Left forelimb (tissue), 1 donor: ENCODE results near the gene VTI1A.

Experiments used
- DNase-seq: peaks from one replicate; pipeline ENCODE4 v3.0.0-alpha.2; 2018; ENCODE audit warnings: low spot score

VTI1A gene

DNA sequence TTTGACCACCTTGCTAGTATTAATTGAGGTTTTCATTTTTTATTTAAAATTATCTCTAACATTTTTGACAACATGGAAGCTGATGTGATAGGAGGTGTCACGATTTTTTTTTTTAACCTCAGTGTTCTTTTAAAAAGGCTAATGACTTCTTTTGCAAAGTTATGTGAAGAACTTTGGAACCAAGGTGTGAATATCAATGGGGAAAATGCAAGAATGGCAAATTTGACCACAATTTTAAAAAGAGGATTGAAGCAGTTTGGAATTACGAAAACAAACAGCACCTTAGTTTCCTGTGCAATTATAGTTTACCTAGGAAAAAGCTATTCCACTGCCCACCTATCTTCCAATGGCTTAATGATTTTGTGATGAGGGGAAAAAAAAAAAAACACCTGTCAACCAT is 232.4 kb downstream of the VTI1A start:
- DNase-seq = no peak

DNA sequence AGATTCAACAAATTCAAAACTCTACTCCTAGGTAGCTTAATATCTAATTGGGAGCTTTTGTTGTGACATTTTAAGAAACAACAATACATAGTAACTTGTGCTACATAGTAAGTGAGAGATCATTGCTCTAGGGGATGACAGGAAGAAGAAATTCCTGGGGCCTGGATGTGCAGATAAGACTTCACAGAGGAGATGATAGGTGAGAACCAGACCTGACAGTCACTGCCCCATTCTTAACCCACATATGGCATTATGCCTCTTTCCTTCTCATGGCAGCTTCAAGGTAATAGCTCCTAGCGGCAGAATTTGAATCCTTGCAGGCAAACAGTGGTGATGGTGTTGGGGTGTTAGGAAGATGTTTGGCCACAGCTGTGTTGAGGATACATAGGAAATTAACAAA is 233.6 kb downstream of the VTI1A start:
- no peak for DNase-seq

DNA sequence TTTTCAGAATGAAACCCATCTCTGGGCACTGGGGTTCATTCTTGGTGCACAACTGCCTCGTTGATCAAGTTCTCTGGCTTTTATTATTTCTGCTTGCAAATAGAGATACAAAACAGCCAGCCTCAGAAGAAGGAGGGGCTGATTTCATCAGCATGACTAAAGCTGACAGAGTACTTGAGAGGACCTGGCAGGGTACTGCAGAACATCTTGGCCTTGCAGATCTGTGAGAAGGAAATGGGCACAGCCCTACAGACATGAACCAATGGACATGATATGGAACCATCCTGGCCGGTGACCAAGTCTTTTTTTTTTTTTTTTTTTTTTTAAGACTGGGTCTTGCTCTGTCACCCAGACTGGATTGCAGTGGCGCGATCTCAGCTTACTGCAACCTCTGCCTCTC is 240.6 kb downstream of the VTI1A start:
- DNase-seq = no peak

DNA sequence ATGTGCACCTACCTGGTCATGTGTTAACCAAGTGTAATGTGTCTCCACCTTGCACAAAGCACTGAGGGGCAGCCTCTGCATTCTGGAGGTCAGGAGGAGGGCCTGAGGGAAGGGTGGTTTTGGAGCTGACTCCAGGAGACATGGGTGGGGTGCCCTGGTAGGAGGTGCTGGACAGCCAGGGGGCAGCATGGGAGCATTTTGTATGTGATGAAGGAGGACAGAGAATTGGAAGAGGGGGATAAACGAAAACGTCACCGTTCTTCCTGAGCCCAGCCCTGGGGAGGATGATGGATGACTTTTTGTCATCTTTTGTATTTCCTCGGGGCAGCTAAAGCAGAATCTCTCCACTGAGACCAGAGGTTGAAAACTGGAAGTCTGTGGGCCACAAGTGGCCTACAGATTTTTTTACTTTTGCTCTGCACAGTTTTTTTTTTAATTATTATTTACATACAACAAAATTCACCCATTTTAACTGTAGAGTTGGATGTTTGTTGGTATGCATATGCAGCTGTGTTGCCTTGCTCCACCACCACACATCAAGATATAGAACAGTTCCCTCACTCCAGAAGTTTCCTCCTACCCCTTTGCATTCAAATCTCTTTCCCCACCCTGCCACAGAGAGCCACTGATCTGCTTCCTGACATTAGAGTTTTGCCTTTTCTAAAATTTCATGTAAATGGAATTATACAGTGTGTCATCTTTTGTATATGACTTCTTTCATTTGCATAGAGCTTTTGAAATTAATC is 242.5 kb downstream of the VTI1A start:
- no peak for DNase-seq

DNA sequence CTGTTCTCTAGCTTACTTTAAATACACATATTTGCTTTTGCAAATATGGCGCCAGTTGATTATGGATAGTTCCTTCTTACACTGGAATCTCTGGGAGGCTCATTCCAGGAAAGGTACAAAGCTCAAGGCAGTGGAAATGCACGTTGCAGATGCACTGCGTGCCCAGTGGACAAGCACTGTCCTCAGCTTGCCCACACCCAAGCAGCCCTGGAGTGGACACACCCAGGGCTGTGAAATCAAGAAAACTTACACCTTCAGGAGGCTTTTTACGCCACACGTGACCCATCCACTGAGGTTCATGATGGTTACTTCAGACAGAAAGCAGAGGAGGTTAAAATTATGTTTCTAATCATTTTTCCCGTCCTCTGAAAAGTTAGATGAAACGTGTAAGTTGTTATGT is 248.5 kb downstream of the VTI1A start:
- DNase-seq = no peak

DNA sequence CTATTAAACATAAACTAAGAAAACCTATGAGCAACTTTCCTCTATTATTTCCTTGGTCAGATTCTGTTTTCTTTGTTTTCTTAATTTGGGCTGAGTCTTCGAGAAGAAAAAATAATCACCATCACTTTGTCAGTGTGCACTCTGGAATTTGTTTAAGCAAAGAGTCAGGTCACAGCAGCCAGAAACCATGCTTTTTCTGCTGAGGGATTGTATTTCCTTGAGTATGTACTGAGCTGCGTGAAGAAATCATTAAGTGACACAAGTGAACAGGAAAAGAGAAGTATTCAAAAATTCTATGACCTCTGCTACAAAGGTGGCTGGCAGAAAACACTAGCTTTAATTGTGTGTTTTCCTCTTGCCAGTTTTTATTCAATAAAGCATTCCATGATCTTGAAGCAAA is 249.6 kb downstream of the VTI1A start:
- DNase-seq = no peak

DNA sequence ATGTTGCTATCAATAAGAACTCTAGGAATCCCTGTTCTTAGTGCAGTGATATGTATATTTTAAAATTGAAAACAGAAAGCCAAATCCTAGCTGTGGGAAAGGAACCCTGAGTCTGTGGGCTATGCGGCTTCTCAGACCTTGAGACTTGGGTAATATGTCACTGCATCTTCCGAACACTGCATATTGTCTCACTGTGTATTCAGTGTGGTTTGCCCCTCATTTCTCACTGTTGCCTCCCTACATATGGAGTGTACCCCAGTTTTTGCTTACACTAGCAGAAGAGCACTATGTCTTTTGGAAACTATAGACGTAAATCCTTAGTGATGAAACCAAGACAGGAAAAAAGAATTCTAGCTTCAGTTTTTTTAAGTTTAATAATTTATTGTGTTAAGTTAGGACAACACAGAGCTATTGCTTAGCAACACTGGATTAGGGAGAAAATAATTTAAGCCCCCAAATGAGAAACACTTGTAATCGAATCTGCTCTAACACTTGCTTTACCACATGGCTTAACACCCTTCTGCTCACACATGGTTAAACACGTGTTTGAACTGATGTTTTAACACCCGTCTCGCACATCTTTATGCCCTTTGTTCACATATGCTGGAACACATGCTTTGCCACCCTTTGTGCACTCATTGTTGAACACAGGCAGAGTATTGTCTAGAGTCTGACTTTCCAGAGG is 251.3 kb downstream of the VTI1A start:
- no peak for DNase-seq

DNA sequence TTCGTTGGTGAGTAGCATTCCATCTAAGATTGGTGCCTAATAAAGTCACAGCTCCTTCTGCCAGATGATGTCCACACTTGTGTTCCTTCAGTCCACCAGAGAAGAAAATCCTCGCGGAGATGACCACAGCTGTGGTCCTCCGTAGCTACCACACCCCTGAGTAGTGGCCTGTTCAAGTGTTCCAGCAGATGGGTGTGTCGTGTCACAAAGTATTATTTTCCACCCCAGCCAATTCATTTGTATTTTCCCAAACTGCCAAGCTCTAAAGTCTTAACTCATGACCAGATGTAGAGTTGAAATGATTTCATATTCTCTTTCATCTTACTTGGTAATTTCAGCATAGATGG is 251.8 kb downstream of the VTI1A start:
- DNase-seq = no peak

DNA sequence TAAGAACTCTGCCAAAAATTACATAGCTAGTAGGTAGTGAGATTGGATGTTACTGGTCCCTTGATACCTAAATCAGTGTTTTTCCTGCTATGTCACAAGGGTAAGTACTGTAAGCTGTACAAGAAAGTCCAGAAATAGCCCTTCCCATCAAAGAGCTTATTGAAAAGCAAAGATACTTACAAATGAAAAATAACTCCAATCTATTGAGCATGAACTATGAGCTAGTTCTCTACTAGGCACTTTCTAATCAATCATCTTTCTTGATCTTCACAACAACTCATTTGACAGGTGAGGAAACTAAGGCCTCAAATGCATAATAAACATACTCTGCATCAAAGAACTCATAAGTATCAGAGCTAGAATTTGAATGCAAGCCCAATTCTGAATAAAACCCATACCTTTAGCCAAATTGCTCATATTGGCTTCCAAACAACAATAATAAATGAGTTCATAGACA is 253.2 kb downstream of the VTI1A start:
- no peak for DNase-seq

DNA sequence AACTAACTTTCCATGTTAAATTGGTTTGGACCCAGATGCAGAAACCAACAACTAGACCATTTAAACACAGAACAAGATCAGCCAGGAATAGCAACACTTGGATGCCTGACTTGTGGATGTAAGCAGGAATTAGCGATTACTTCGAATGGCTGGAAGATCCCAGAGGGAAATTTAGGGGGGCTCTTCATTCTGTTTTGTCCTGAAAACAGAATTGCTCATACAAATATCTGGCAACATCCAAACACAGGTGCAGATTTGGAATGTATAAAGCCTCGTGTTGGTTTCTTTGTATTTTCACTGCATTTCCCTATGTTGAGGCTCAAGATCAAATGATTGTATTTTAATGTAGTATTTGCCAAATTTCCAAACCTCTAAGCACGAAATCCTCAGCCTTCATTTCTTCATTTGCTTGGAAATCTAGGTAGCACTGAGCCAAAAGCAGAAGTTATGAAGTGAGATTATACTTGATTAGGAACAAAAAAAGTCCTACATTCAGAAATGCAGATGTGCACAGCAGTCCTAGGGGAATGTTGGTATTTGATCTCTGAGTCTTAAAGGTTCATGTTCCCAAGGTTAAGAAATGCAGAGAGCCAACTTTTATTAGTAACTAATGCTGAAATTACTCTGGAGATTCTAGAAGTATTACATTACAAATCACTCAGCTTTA is 254.3 kb downstream of the VTI1A start:
- no peak for DNase-seq

DNA sequence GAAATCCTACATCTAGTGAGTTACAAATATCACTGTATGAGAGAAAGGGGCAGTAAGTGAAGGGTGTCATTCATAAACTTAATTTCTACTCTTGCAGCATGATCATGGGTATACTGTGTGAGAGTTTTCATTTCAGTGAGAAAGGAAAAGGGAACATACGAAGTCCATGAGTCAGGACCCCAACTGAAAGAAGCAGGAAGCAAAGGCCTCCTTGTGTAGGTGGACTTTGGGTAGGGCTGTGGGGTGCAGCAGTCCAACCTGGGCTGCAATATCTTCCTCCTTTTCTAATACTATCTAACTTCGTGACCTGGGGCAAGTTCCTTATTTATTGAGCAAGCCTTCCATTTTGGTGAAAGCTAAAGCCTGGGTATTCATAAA is 254.9 kb downstream of the VTI1A start:
- no peak for DNase-seq

DNA sequence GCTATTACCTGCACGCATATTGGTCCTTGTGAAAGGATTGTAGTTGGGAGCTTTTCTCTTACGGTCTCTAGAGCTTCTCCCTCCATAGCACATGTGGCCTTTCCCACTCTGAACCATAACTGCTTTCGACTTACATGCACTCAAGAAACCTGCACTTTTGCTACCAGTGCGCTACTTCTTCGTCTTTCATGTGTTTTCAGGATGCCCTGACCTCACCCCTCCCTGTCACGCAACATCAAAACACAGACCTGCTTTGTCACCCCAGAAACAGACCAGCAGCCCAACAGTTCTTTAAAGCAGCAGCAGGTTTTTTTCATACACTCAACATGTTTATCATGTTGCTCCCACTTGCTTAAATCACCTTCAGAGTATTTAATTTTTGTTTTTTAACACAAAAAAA is 259.6 kb downstream of the VTI1A start:
- DNase-seq = no peak

DNA sequence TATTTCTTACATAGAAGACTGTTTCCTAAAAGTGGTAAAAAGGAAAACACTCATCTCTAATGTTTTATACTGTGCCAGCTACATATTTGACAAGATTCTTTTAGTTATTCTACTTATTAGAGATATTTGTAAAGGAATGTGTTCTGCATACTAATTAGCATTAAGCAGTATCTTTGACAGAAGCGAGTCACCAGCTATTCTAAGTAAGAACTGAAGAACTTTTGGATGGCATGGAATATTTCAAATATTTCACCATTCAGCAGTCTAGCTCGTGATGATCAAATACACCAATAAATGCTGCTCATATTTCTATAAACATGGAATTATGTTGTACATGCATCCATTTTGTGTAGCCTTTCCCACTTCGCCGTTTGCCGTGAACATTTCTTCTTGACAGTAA is 261.4 kb downstream of the VTI1A start:
- DNase-seq = no peak

DNA sequence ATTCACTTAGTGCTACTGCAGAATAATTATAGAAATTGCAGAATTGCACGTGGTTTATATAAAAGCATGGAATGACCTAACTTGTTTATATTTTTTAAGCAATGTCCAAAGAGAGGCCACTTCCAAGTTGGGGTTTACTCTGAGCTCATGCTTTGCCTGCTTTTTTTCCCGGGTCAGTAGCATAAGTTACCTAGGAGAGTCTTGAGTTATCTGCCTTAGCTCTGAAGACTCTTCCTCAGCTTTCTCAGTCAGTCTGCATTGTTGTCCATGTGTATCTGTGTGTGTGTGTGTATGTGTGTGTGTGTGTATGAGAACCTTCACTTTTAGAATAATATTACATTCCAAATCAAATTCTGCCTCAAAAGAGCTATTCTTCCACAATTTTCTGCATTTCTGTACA is 263.5 kb downstream of the VTI1A start:
- no peak for DNase-seq

DNA sequence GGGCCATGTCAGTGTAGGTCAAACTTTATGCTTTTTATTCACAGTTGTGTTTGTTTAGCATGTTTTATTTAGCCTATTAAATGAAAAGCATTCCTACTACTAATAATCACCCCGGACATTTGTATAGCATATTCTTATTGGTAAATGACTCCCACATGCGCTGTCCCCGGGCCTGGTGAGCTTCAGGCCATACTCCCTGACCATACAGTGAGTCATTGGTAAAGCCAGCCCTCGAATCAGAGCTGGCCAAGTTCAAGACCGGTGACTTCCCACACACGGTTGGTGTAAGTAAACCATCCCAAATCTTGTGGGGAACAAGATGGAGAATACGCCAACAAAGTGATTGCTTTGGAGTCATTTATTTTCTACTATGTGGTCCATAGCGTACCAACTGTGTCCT is 264.4 kb downstream of the VTI1A start:
- no peak for DNase-seq

DNA sequence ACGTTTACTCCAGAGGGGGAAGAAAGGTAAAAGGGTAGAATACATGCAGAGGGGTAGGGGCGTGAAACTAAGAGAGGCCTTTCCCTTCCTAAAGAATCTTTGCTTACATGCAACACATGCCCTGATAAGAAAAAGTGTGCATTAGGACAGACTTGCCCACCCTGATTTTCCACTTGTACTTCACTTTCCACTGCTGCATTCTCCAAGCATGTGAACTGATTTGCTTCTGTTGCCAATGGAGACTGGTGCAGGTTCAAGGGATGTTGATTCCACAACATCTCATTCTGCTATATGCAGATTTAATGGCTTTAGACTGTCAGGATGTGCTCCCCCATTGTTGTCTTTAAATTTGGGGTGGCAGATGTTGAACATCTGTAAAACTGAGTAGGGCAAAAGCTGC is 265.5 kb downstream of the VTI1A start:
- no peak for DNase-seq

DNA sequence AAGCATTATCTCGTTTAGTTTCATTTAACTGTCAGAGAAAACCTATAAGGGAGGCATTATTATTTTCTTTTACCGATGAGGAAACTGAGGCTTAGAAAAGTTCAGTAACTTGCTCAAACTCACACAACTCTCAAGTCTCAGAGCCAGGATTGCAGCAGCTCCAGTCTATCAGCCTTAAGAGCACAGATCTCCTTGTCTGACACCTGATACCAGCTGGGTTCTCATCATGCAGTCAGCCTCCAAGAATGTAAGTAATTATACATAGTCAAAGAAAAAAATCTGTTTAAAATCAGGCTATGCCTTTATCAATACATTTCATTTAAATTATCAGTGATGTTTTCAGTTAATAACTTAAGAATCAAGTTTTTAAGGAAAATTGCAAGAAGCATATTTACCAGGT is 266.4 kb downstream of the VTI1A start:
- no peak for DNase-seq

DNA sequence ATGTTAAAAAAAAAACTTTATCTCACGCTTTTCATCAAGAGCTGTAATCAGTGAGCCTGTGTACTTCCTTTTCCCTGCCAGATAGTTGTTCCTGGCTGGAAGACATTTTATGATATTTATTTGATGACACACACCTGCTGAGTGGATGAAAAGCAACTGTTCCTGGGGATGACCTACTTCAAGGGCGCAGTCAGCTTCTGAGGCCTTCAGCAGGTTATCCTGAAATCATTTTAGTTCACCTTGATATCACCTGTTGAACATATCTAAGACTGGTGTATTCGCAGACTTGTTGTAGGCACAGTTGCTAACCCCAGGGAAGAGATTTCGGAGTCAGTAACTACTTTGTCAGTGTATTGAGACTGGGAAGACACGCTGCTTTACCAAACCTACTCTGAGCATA is 268.6 kb downstream of the VTI1A start:
- no peak for DNase-seq

DNA sequence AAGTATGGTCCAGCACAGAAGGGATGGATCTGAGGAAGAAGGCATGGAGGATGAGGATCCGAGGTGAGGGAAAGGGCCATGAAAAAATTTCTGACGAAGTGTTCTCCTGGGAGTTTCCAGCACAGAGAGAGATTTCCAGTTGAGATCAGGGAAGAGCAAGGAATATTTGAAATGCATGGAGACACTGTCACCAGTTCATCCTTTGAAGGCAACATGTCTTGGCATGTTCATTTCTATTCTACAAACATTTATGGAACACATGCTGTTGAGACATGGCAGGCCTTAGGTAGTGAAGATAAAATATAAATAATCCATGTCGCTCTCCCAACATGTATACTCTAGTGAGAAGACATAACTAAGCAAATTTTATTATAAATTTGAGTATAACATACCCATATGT is 269.1 kb downstream of the VTI1A start:
- DNase-seq = no peak

DNA sequence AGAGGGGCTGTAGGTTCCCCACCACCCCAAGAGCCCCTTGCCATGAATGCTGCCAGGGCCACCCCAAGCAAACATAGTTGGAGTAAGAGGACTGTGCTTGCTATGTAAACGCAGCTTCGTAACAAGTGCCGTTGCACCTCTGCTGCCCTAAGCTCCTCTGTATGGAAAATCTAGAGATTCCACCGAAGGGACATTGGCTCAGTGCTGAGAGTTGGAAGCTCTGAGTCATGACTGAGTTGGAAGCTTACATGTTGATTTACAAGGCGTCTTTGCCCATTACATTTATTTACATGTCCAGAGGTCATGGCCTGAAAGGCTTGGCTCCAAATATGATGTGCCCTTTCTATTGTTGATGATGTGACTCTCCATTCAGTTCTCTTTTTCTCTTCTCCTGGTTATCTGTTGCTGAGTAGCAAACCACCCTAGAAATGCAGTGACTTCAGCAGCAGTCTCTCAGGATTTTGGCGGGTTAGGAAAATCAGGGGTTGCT is 270.0 kb downstream of the VTI1A start:
- no peak for DNase-seq

DNA sequence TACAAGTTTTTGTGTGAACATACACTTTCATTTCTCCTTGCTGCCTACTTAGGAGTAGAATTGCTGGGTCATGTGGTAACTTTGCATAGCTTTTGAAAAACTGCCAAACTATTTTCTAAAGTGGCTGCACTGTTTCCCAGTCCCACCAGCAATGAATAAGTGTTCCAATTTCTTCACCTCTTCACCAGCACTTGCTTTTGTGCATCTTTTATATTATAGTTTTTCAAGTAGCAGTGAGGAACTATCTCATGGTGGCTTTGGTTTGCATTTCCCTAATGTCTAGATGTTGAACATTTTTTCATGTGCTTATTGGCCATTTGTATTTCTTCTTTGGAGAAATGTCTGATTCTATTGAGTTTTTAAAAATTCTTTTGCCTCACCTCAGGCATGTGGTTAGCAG is 273.2 kb downstream of the VTI1A start:
- no peak for DNase-seq

DNA sequence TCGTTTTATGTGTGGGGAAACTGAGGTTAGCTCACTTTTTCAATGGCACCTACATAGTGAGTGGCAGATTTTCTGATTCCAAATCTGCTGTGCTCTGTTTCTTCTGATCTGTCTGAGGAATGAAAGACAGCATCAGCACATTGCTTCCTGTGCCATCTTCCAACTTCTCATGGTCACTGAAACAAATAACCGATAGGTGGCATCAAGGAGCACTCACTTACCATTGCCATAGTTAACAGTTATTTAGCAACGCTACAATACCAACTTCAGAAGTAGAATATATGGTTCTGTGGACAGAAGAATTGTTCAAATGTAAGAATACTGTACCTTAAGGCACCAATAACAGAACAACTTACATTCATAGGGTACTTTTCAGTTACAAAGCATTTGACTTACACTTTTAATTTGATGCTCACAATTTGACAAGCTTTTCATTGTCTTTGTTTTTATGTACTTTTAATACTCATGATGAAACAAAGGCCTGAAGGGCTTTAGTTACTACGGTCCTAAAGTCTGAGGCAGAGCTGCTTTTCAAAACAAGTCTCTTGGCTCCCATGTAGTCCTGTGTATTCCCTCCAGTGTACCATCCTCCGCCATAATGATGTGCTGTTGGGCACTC is 274.2 kb downstream of the VTI1A start:
- no peak for DNase-seq

DNA sequence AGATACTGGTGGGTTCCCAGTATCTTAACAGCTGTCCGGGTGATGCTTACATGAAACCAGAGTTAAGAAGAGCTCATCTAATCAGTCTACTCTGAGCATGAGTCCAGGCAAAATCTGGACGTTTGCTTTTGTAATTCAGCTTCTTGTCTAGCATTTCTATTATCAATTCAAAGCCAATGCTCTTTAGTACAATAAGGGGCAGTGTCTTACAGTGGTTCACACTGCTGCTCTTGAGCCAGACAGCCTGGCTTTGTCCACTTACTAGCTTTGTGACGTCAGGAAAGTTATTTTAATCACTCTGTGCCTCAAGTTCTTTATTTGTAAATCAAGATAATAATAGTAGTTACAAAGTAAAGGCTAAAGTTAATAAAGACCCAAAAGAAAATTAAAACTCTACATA is 275.7 kb downstream of the VTI1A start:
- no peak for DNase-seq
